ENCODE data around the gene ARID2. TPM values are rescaled to one million over a fixed set of nuclear protein-coding genes. Genes with fewer than 3 reads are reported as not detected.

Gene ARID2
- total and polyA plus RNA-seq, 10 of the 15 experiments (the other 5 are each of a cell fraction or from before 2014, with no cell fraction given): 9.2 to 29.8 (median 20.3) TPM

DNA sequence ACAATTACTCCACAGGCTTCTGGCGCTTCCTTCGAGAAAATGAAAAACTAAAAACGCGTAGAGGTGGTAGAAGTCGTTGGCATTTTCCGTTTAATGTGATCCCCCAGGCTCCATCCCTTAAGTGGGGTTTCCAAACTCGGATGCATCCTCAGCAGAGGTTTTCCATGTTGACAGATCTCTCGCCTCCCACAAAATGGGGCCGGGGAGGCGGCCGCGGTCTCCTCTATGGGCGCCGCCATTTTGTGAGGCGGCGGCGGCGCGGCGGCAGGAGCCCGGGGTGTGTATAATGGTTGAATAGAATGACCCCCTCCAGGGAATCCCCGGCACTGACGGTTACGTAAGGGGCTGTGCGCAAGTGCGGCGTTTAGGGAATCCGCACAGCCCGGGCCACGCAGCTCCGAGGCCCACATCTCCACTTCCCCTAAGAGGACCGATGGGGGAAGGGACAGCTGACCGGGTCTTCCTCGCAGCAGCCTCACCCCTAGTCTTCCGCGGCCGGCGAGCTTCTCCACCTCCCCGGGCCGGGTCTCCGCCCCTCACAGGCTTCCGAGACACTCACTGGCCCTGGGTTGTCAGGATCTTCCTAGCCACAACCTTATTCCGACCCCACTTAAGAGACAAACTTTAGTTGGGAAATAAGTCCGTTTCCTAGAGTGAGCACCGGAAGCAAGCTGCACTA lies 2.1 kb upstream of the ARID2 start (continued):
- TF ChIP-seq, protein P1, sequence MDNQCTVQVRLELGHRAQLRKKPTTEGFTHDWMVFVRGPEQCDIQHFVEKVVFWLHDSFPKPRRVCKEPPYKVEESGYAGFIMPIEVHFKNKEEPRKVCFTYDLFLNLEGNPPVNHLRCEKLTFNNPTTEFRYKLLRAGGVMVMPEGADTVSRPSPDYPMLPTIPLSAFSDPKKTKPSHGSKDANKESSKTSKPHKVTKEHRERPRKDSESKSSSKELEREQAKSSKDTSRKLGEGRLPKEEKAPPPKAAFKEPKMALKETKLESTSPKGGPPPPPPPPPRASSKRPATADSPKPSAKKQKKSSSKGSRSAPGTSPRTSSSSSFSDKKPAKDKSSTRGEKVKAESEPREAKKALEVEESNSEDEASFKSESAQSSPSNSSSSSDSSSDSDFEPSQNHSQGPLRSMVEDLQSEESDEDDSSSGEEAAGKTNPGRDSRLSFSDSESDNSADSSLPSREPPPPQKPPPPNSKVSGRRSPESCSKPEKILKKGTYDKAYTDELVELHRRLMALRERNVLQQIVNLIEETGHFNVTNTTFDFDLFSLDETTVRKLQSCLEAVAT (IDR thresholded peaks at IDR 0.05): peak; percentile 78
- TF ChIP-seq MTA2 (IDR thresholded peaks at IDR 0.05; ENCODE audit: low read depth) (peak; percentile 62; the same call in 1 of the 2 replicates), SMARCA5 (IDR thresholded peaks at IDR 0.05) (peak; percentile 65; the same call in 1 of the 2 replicates), ZNF217 (IDR thresholded peaks at IDR 0.05) (no peak), YBX1 (IDR thresholded peaks at IDR 0.05) (no peak), NBN (IDR thresholded peaks at IDR 0.05) (peak; percentile 98), SUZ12 (IDR thresholded peaks at IDR 0.05; ENCODE audit: unreplicated experiment) (no peak), GATAD2B (conservative IDR thresholded peaks at IDR 0.05; ENCODE audit: low read depth) (peak; percentile 83), IKZF2 (IDR thresholded peaks at IDR 0.05) (peak; percentile 74 to 79; a peak in 3 of 4 replicates), ZBED1 (IDR thresholded peaks at IDR 0.05; ENCODE audit: borderline replicate concordance) (peak; percentile 87), PAX5 (IDR thresholded peaks at IDR 0.05; ENCODE audit: borderline replicate concordance, low read depth, low read length) (peak; percentile 75), TCF3 (IDR thresholded peaks at IDR 0.05; ENCODE audit: borderline replicate concordance, insufficient read depth, low read depth, low read length) (0 out of 2 replicates have a peak, but pooled peaks have one; percentile 67), ZNF207 (IDR thresholded peaks at IDR 0.05; ENCODE audit: borderline replicate concordance) (peak; percentile 100), TAF1 (IDR thresholded peaks at IDR 0.05; ENCODE audit: borderline replicate concordance, low read depth, low read length) (peak; percentile 93), JUND (IDR thresholded peaks at IDR 0.05; ENCODE audit: low read depth, low read length) (no peak)
- TF ChIP-seq, protein P2, sequence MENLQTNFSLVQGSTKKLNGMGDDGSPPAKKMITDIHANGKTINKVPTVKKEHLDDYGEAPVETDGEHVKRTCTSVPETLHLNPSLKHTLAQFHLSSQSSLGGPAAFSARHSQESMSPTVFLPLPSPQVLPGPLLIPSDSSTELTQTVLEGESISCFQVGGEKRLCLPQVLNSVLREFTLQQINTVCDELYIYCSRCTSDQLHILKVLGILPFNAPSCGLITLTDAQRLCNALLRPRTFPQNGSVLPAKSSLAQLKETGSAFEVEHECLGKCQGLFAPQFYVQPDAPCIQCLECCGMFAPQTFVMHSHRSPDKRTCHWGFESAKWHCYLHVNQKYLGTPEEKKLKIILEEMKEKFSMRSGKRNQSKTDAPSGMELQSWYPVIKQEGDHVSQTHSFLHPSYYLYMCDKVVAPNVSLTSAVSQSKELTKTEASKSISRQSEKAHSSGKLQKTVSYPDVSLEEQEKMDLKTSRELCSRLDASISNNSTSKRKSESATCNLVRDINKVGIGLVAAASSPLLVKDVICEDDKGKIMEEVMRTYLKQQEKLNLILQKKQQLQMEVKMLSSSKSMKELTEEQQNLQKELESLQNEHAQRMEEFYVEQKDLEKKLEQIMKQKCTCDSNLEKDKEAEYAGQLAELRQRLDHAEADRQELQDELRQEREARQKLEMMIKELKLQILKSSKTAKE (IDR thresholded peaks at IDR 0.05; ENCODE audit: low read depth, poor library complexity, severe bottlenecking): no peak
- TF ChIP-seq, protein P3, sequence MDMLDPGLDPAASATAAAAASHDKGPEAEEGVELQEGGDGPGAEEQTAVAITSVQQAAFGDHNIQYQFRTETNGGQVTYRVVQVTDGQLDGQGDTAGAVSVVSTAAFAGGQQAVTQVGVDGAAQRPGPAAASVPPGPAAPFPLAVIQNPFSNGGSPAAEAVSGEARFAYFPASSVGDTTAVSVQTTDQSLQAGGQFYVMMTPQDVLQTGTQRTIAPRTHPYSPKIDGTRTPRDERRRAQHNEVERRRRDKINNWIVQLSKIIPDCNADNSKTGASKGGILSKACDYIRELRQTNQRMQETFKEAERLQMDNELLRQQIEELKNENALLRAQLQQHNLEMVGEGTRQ (IDR thresholded peaks at IDR 0.05; ENCODE audit: borderline replicate concordance, low read depth, low read length): no peak; the same call in 1 of the 2 replicates
- TF ChIP-seq, protein P4, sequence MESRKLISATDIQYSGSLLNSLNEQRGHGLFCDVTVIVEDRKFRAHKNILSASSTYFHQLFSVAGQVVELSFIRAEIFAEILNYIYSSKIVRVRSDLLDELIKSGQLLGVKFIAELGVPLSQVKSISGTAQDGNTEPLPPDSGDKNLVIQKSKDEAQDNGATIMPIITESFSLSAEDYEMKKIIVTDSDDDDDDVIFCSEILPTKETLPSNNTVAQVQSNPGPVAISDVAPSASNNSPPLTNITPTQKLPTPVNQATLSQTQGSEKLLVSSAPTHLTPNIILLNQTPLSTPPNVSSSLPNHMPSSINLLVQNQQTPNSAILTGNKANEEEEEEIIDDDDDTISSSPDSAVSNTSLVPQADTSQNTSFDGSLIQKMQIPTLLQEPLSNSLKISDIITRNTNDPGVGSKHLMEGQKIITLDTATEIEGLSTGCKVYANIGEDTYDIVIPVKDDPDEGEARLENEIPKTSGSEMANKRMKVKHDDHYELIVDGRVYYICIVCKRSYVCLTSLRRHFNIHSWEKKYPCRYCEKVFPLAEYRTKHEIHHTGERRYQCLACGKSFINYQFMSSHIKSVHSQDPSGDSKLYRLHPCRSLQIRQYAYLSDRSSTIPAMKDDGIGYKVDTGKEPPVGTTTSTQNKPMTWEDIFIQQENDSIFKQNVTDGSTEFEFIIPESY (IDR thresholded peaks at IDR 0.05): no peak
- TF ChIP-seq, protein P5, sequence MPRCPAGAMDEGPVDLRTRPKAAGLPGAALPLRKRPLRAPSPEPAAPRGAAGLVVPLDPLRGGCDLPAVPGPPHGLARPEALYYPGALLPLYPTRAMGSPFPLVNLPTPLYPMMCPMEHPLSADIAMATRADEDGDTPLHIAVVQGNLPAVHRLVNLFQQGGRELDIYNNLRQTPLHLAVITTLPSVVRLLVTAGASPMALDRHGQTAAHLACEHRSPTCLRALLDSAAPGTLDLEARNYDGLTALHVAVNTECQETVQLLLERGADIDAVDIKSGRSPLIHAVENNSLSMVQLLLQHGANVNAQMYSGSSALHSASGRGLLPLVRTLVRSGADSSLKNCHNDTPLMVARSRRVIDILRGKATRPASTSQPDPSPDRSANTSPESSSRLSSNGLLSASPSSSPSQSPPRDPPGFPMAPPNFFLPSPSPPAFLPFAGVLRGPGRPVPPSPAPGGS (IDR thresholded peaks at IDR 0.05; ENCODE audit: borderline replicate concordance, insufficient read depth, low read depth, low read length, poor library complexity, severe bottlenecking): peak; percentile 58
- TF ChIP-seq, protein P6, sequence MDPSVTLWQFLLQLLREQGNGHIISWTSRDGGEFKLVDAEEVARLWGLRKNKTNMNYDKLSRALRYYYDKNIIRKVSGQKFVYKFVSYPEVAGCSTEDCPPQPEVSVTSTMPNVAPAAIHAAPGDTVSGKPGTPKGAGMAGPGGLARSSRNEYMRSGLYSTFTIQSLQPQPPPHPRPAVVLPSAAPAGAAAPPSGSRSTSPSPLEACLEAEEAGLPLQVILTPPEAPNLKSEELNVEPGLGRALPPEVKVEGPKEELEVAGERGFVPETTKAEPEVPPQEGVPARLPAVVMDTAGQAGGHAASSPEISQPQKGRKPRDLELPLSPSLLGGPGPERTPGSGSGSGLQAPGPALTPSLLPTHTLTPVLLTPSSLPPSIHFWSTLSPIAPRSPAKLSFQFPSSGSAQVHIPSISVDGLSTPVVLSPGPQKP (IDR thresholded peaks at IDR 0.05; ENCODE audit: low read depth, low read length): no peak
